H1 (cell line): ENCODE results near the gene CBX2. TPM values are rescaled to one million over a fixed set of nuclear protein-coding genes. Genes with fewer than 3 reads are reported as not detected.

Experiments
- CTCF ChIA-PET: fragments of 300-600 bp; sonication (Branson Sonifier 250); formaldehyde crosslinking; loops from one replicate; lab custom pipeline; 2021; ENCODE audit not compliant: partially characterized antibody; lab: Charles Lee
- POLR2A ChIA-PET: fragments of 300-600 bp; sonication (Branson Sonifier 250); formaldehyde crosslinking; loops from one replicate; lab custom pipeline; 2021; ENCODE audit warnings: inconsistent platforms; ENCODE audit not compliant: partially characterized antibody; lab: Charles Lee
- DNase-seq, 2 experiments: peaks; one replicate each; pipeline versions ENCODE4 v3.0.0 to v3.0.0-alpha.2; 2010 to 2022; ENCODE audit warnings: low spot score in 2 of 2, low read depth in 1 of 2, mixed read lengths in 1 of 2
- FAIRE-seq: peaks from 2 replicates; lab custom pipeline; 2011; peaks lifted over from hg19 to GRCh38; lab: Jason Lieb, UNC
- H2AFZ ChIP-seq: 2 replicates; pipeline ENCODE4 v1.8.1; 2012; ENCODE audit warnings: low read length, inconsistent platforms
- H2AK5ac ChIP-seq: 2 replicates; pipeline ENCODE4 v1.6.1; 2013; ENCODE audit warnings: low read depth, low read length
- H2BK120ac ChIP-seq: replicated peaks from 2 replicates; pipeline ENCODE3; 2013; ENCODE audit warnings: low read depth, low read length, inconsistent platforms
- H2BK12ac ChIP-seq: 2 replicates; pipeline ENCODE4 v1.6.1; 2013; ENCODE audit warnings: low read depth, low read length
- H2BK15ac ChIP-seq: 2 replicates; pipeline ENCODE4 v1.6.1; 2013; ENCODE audit warnings: low read length
- H2BK20ac ChIP-seq: 2 replicates; pipeline ENCODE4 v1.6.1; 2013; ENCODE audit warnings: low read length
- H2BK5ac ChIP-seq: 2 replicates; pipeline ENCODE4 v1.6.1; 2013; ENCODE audit warnings: low read depth, low read length
- H3K14ac ChIP-seq: 2 replicates; pipeline ENCODE4 v1.6.1; 2013; ENCODE audit warnings: inconsistent platforms; ENCODE audit not compliant: insufficient read length
- H3K18ac ChIP-seq: 2 replicates; pipeline ENCODE4 v1.6.1; 2013; ENCODE audit warnings: low read length; ENCODE audit errors: extremely low read depth
- H3K23ac ChIP-seq: 2 replicates; pipeline ENCODE4 v1.6.1; 2013; ENCODE audit warnings: inconsistent platforms; ENCODE audit not compliant: insufficient read length
- H3K23me2 ChIP-seq: 2 replicates; pipeline ENCODE4 v1.6.1; 2013; ENCODE audit warnings: low read depth, low read length
- H3K27ac ChIP-seq: 2 replicates; pipeline ENCODE4 v1.6.1; 2011; ENCODE audit warnings: low read depth, low read length, inconsistent platforms
- H3K27me3 ChIP-seq, 4 experiments: replicated peaks in 1 of 4; 1 replicate in 1 of 4; 2 replicates in 3 of 4; pipeline versions ENCODE4 v1.6.1 to v1.8.1; 2011 to 2013; ENCODE audit warnings: low read length in 3 of 4, mild to moderate bottlenecking in 3 of 4, inconsistent platforms in 2 of 4, mixed read lengths in 2 of 4, moderate library complexity in 1 of 4; ENCODE audit not compliant: control insufficient read depth in 3 of 4, insufficient read depth in 3 of 4; ENCODE audit errors: extremely low read depth in 1 of 4
- H3K36me3 ChIP-seq, 4 experiments: 2 replicates each; pipeline versions ENCODE4 v1.6.1 to v1.8.1; 2011 to 2013; ENCODE audit warnings: mild to moderate bottlenecking in 4 of 4, low read length in 3 of 4, moderate library complexity in 2 of 4, control low read depth in 1 of 4, inconsistent platforms in 1 of 4; ENCODE audit not compliant: insufficient read depth in 4 of 4, control insufficient read depth in 2 of 4
- H3K4ac ChIP-seq: replicated peaks from 2 replicates; pipeline ENCODE3; 2013; ENCODE audit warnings: low read length, low read depth, mixed read lengths, inconsistent platforms; ENCODE audit not compliant: insufficient read length
- H3K4me1 ChIP-seq, 4 experiments: replicated peaks in 1 of 4; 1 replicate in 1 of 4; 2 replicates in 3 of 4; pipeline versions ENCODE4 v1.6.1 to v1.8.1; 2011 to 2013; ENCODE audit warnings: low read length in 3 of 4, inconsistent platforms in 2 of 4, mixed read lengths in 1 of 4; ENCODE audit not compliant: insufficient read depth in 4 of 4, control insufficient read depth in 3 of 4
- H3K4me2 ChIP-seq, 2 experiments: 2 replicates each; pipeline versions ENCODE4 v1.6.1 to v1.8.1; 2011 to 2013; ENCODE audit warnings: low read depth in 2 of 2, low read length in 2 of 2, control low read depth in 1 of 2, inconsistent platforms in 1 of 2, mild to moderate bottlenecking in 1 of 2; ENCODE audit not compliant: insufficient read depth in 1 of 2
- H3K4me3 ChIP-seq, 4 experiments: fragments of 200-600, 300-600 bp in 1 of 4; sonication (generic), shearing (Covaris generic), sonication (Bioruptor Twin) in 1 of 4; 2 replicates each; pipeline versions ENCODE4 v1.5.1 to v1.8.1; 2011 to 2016; ENCODE audit warnings: low read length in 4 of 4, low read depth in 3 of 4, control low read depth in 2 of 4, inconsistent platforms in 2 of 4, mild to moderate bottlenecking in 2 of 4, mixed read lengths in 1 of 4, moderate library complexity in 1 of 4; ENCODE audit not compliant: insufficient read depth in 2 of 4; ENCODE audit errors: extremely low read depth in 1 of 4
- H3K56ac ChIP-seq: replicated peaks from 2 replicates; pipeline ENCODE3; 2013; ENCODE audit warnings: low read depth, mild to moderate bottlenecking, mixed read lengths, low read length, inconsistent platforms; ENCODE audit not compliant: insufficient read length
- H3K79me1 ChIP-seq: 2 replicates; pipeline ENCODE4 v1.6.1; 2013; ENCODE audit warnings: low read depth, low read length, control low read depth
- H3K79me2 ChIP-seq, 2 experiments: 2 replicates each; pipeline versions ENCODE4 v1.6.1 to v1.8.1; 2012 to 2013; ENCODE audit warnings: low read length in 2 of 2, mild to moderate bottlenecking in 2 of 2, inconsistent platforms in 1 of 2; ENCODE audit not compliant: insufficient read depth in 2 of 2, control insufficient read depth in 1 of 2
- H3K9ac ChIP-seq, 4 experiments: replicated peaks in 1 of 4; 1 replicate in 1 of 4; 2 replicates in 3 of 4; pipeline versions ENCODE4 v1.6.1 to v1.8.1; 2011 to 2013; ENCODE audit warnings: low read depth in 3 of 4, low read length in 3 of 4, control low read depth in 2 of 4, mild to moderate bottlenecking in 2 of 4, moderate library complexity in 2 of 4, inconsistent platforms in 1 of 4; ENCODE audit errors: extremely low read depth in 1 of 4
- H3K9me3 ChIP-seq, 2 experiments: 2 replicates each; pipeline versions ENCODE4 v1.6.1 to v1.8.1; 2012 to 2013; ENCODE audit warnings: mild to moderate bottlenecking in 2 of 2, moderate library complexity in 2 of 2, control low read depth in 1 of 2, inconsistent platforms in 1 of 2, low read depth in 1 of 2, low read length in 1 of 2, mixed read lengths in 1 of 2; ENCODE audit not compliant: insufficient read depth in 2 of 2
- H4K20me1 ChIP-seq, 2 experiments: replicated peaks in 1 of 2; 2 replicates each; pipeline versions ENCODE3 to v1.8.1; 2011 to 2013; ENCODE audit warnings: inconsistent platforms in 2 of 2, low read length in 2 of 2, mild to moderate bottlenecking in 1 of 2; ENCODE audit not compliant: insufficient read depth in 2 of 2, control insufficient read depth in 1 of 2
- H4K5ac ChIP-seq: 2 replicates; pipeline ENCODE4 v1.6.1; 2013; ENCODE audit warnings: low read length, low read depth, mixed read lengths, inconsistent platforms; ENCODE audit not compliant: insufficient read length
- H4K8ac ChIP-seq: 2 replicates; pipeline ENCODE4 v1.8.0; 2013; ENCODE audit warnings: mild to moderate bottlenecking, moderate library complexity, low read length, inconsistent platforms; ENCODE audit not compliant: insufficient read depth; ENCODE audit errors: extremely low read depth
- H4K91ac ChIP-seq: replicated peaks from 2 replicates; pipeline ENCODE3; 2013; ENCODE audit warnings: low read length, mixed read lengths, inconsistent platforms; ENCODE audit not compliant: insufficient read length
- ASH2L ChIP-seq: fragments of 200-600, 300-600 bp; sonication (generic); IDR thresholded peaks from one replicate; pipeline ENCODE4 v1.7.1; 2017; ENCODE audit warnings: low read length
- CBX8 ChIP-seq: fragments of 300-800, 300-1000 bp; sonication (generic); IDR thresholded peaks from 2 replicates; pipeline ENCODE4 v1.7.1; 2016; ENCODE audit warnings: low read depth, low read length, borderline replicate concordance
- CEBPB ChIP-seq: IDR thresholded peaks from 2 replicates; pipeline ENCODE4 v1.6.1; 2012; ENCODE audit warnings: low read depth, low read length
- EGR1 ChIP-seq: IDR thresholded peaks from 2 replicates; pipeline ENCODE4 v1.6.1; 2011; ENCODE audit warnings: low read depth, low read length, borderline replicate concordance
- EZH2 ChIP-seq: fragments of 200-600 bp; sonication (generic); IDR thresholded peaks from 2 replicates; pipeline ENCODE4 v1.7.1; 2012; ENCODE audit warnings: low read depth, mild to moderate bottlenecking, moderate library complexity, low read length, inconsistent platforms; ENCODE audit not compliant: severe bottlenecking
- FOSL1 ChIP-seq: IDR thresholded peaks from 2 replicates; pipeline ENCODE4 v1.6.1; 2011; ENCODE audit warnings: mild to moderate bottlenecking, low read depth, low read length, moderate library complexity; ENCODE audit not compliant: insufficient read depth
- JUN ChIP-seq: IDR thresholded peaks from 2 replicates; pipeline ENCODE4 v1.6.1; 2011; ENCODE audit warnings: low read depth, mild to moderate bottlenecking, improper control_type of control experiment, low read length
- MAFK ChIP-seq: IDR thresholded peaks from 2 replicates; pipeline ENCODE4 v1.6.1; 2012; ENCODE audit warnings: low read depth, mild to moderate bottlenecking, improper control_type of control experiment, low read length
- RNF2 ChIP-seq: fragments of 200-900, 300-1000 bp; sonication (generic); IDR thresholded peaks from 2 replicates; pipeline ENCODE4 v1.7.1; 2016; ENCODE audit warnings: borderline replicate concordance, low read depth, mild to moderate bottlenecking, antibody characterized with exemption, low read length; ENCODE audit not compliant: poor library complexity, severe bottlenecking; ENCODE audit errors: missing control alignments
- SP1 ChIP-seq: IDR thresholded peaks from 2 replicates; pipeline ENCODE4 v1.6.1; 2011; ENCODE audit warnings: low read depth, low read length
- SP2 ChIP-seq: IDR thresholded peaks from 2 replicates; pipeline ENCODE4 v1.6.1; 2012; ENCODE audit warnings: mild to moderate bottlenecking, low read length, inconsistent platforms
- YY1 ChIP-seq: IDR thresholded peaks from 2 replicates; pipeline ENCODE4 v1.6.1; 2011; ENCODE audit warnings: low read depth, mild to moderate bottlenecking, low read length
- WGBS, 2 experiments: shearing (Covaris generic) in 1 of 2; methylation state at CpG; one replicate each; pipeline versions ENCODE4 v1.1.6 to v1.1.7; 2013 to 2015; ENCODE audit warnings: low lambda C conversion rate in 2 of 2, mixed read lengths in 2 of 2, inconsistent platforms in 1 of 2, low coverage in 1 of 2, missing lambda C conversion rate in 1 of 2; ENCODE audit not compliant: insufficient replicate concordance in 2 of 2, insufficient coverage in 1 of 2, insufficient read length in 1 of 2; ENCODE audit errors: extremely low coverage in 1 of 2, missing lambda C conversion rate in 1 of 2; 5-methylcytosine and 5-hydroxymethylcytosine counted together
- polyA plus RNA-seq, 7 experiments: library from polyadenylated mRNA; depleted of rRNA in 3 of 7; stranded (reverse) in 5 of 7; unstranded in 2 of 7; fragments of >200 nt in 5 of 7; fragments of 200-250 nt in 2 of 7; gene quantifications; 1 replicate in 5 of 7; 2 replicates in 1 of 7; 4 replicates in 1 of 7; pipeline versions ENCODE4 v1.2.1 to v1.2.3, GENCODE V29; 2011 to 2013; ENCODE audit warnings: missing spikeins in 2 of 7, mixed read lengths in 2 of 7
- total RNA-seq: library from RNA; stranded (reverse); fragmentation: NEBNext Ultra II Directional; extraction: Animal tissue kit (Norgen Biotek cat#: 25700); gene quantifications from 2 replicates; pipeline ENCODE4 v1.2.1, GENCODE V29; 2021

CBX2 gene
- total and polyA plus RNA-seq, 2 of the 8 experiments (the other 6 are each of a cell fraction or from before 2014, with no cell fraction given), result 64.3 to 83.9 TPM

DNA sequence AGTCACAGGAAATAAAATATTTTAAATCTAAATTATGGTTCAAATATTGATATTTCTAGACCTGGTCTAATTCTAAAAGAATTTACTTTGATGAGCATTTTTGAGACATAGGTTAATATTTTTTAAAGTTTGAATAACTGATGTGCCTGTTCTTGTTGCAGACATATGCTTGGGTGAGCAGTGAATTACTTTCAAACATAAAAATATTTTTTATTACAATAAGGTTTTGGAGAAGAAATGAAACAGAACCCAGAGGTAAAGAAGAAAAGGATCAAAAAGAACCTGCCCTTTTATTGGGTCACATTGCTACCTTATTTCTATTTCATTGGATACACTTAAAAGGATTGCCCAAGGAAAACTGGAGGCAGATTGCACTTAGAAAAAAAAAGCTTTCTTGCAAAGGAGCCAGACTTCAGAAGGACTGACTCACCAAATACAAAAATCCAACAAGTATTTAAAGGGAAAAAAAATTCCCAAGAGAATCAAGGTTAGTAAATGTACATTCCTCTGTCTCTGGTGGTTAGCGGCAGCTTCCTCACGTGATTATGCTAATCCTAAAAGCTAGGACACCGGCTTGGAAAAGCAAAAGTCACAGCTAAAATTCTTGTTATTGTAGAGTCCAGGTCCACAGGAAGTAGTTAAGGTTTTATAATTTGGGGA is 28.7 kb upstream of the CBX2 start:
- H2BK12ac ChIP-seq, result no peak overlapping the region
- no peak overlapping the region for H4K91ac ChIP-seq
- H3K18ac ChIP-seq, result no peak overlapping the region
- H4K20me1 ChIP-seq, result peaks cover 0 to 11% of the 10 kb centered on the region in 2 experiments
- H3K9me3 ChIP-seq, result no peaks in the 10 kb centered on the region
- H4K8ac ChIP-seq, result no peak overlapping the region
- FAIRE-seq (no peak), DNase-seq (no peak)
- ChIA-PET CTCF (interaction anchor here (0.8 to 1.3 kb wide), 5 partner anchors 28 to 174 kb away, joined by 3 to 6 read pairs (median 4); no protein-coding TSS in a partner anchor), POLR2A (interaction anchor here (0.7 to 1.1 kb wide), 4 partner anchors 9 to 36 kb away, joined by 3 read pairs; no protein-coding TSS in a partner anchor)
- H3K4ac ChIP-seq, result no peak overlapping the region
- H2BK15ac ChIP-seq, result no peak overlapping the region
- no peak overlapping the region for H2AFZ ChIP-seq
- peaks cover 4 to 24% (median 15%) of the 10 kb centered on the region in 4 experiments for H3K4me1 ChIP-seq
- no peak overlapping the region for H3K14ac ChIP-seq
- H3K56ac ChIP-seq, result no peak overlapping the region
- peaks cover 19 to 39% (median 34%) of the 10 kb centered on the region in 4 experiments for H3K27me3 ChIP-seq
- TF ChIP-seq SP2 (no peak), YY1 (no peak), ASH2L (no peak), CEBPB (no peak), SP1 (no peak), MAFK (no peak), CBX8 (no peak), JUN (no peak), RNF2 (no peak), EGR1 (no peak), FOSL1 (no peak), EZH2 (no peak)
- H3K79me1 ChIP-seq, result no peaks in the 10 kb centered on the region
- no peak overlapping the region for H3K4me3 ChIP-seq
- H2AK5ac ChIP-seq, result no peak overlapping the region
- no peak overlapping the region for H3K9ac ChIP-seq
- WGBS, 2 experiments, result 49% methylated on average over 3 of the region's 3 CpGs; no CpG with 5 or more reads in 1 of the 2 experiments
- H3K36me3 ChIP-seq, result 0 out of 8 replicates have a peak, but pooled peaks cover 0 to 2% (median 0%) of the 10 kb centered on the region in 4 experiments
- H3K23ac ChIP-seq, result no peak overlapping the region
- no peak overlapping the region for H2BK20ac ChIP-seq
- peaks cover 11% of the 10 kb centered on the region; the same call in 1 of the 2 replicates for H3K23me2 ChIP-seq
- no peak overlapping the region for H4K5ac ChIP-seq
- no peaks in the 10 kb centered on the region for H3K79me2 ChIP-seq
- H2BK120ac ChIP-seq, result no peak overlapping the region
- no peak overlapping the region for H3K4me2 ChIP-seq
- no peak overlapping the region for H3K27ac ChIP-seq
- no peak overlapping the region for H2BK5ac ChIP-seq
